Parathyroid adenoma (tissue), 2 donors: Measurements from ENCODE around the gene DAPK1.

Experiments
- H2AFZ ChIP-seq: fragments of 300-600 bp; sonication (generic); one replicate; pipeline ENCODE4 v1.7.0; 2017; ENCODE audit warnings: antibody characterized with exemption, mild to moderate bottlenecking
- H3K27ac ChIP-seq: fragments of 300-600 bp; sonication (generic); one replicate; pipeline ENCODE4 v1.7.0; 2017
- H3K27me3 ChIP-seq: fragments of 300-600 bp; sonication (generic); one replicate; pipeline ENCODE4 v1.7.0; 2017; ENCODE audit warnings: low read length; ENCODE audit not compliant: control insufficient read depth, insufficient read depth
- H3K36me3 ChIP-seq: fragments of 300-600 bp; sonication (generic); one replicate; pipeline ENCODE4 v1.7.0; 2017; ENCODE audit warnings: low read length; ENCODE audit not compliant: control insufficient read depth, insufficient read depth
- H3K4me1 ChIP-seq: fragments of 300-600 bp; sonication (generic); one replicate; pipeline ENCODE4 v1.7.0; 2017; ENCODE audit warnings: control low read depth
- H3K4me2 ChIP-seq: fragments of 300-600 bp; sonication (generic); one replicate; pipeline ENCODE4 v1.7.0; 2017; ENCODE audit warnings: low read length
- H3K4me3 ChIP-seq: fragments of 300-600 bp; sonication (generic); one replicate; pipeline ENCODE4 v1.7.0; 2017; ENCODE audit warnings: low read depth, low read length
- H3K79me2 ChIP-seq: fragments of 300-600 bp; sonication (generic); one replicate; pipeline ENCODE4 v1.7.0; 2017; ENCODE audit warnings: control low read depth
- H3K9ac ChIP-seq: fragments of 300-600 bp; sonication (generic); one replicate; pipeline ENCODE4 v1.7.0; 2017; ENCODE audit warnings: mild to moderate bottlenecking
- H3K9me3 ChIP-seq: fragments of 300-600 bp; sonication (generic); one replicate; pipeline ENCODE4 v1.7.0; 2017; ENCODE audit warnings: low read length; ENCODE audit not compliant: control insufficient read depth
- CTCF ChIP-seq: fragments of 300-600 bp; sonication (generic); IDR thresholded peaks from one replicate; pipeline ENCODE4 v1.7.0; 2017; ENCODE audit warnings: antibody characterized with exemption, mild to moderate bottlenecking
- donor health status: primary hyperparathyroidism.

The DAPK1 gene

DNA sequence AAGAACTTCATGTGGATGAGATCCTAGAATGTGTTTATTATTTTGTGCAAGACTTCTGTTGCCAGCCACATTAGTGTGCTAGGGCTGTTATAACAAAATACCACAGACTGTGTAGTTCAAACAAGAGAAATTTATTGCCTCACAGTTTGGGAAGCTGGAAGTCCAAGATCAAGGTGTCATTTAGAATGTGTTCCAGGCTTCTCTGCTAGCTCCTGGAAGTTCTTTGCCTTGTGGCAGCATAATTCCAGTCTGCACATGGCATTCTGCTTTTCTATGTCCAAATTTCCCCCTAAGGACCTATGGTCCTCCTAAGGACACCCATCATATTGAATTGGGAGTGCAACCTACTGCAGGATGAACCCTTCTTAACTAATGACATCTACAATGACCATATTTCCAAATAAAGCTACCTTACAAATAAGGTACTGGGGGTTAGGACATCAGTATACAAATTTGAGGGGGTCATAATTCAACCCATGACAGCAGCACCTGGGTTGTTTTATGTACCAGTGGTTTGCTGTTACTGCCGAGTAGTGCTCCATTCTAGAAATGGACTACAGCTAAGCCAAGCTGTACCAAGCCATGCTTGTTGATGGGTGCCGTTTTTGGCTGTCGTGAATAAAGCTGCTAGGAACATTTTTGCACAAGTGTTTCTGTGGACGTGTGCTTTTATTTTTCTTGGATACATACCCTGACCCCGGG, 52.7 kb downstream of the DAPK1 start:
- Histone ChIP-seq H3K36me3 (no peaks in the 10 kb centered on the region), H3K9ac (no peak overlapping the region), H3K4me3 (no peak overlapping the region), H2AFZ (no peak overlapping the region), H3K4me2 (no peak overlapping the region), H3K9me3 (no peaks in the 10 kb centered on the region), H3K79me2 (no peaks in the 10 kb centered on the region), H3K27me3 (no peaks in the 10 kb centered on the region), H3K27ac (no peak overlapping the region), H3K4me1 (peaks cover 9% of the 10 kb centered on the region)
- no peak for TF ChIP-seq CTCF

GRCh38 chr9:87551772-87552217, 54.1 kb downstream of the DAPK1 start:
- peak overlapping the region; percentile 19 for H3K27ac ChIP-seq
- no peaks in the 10 kb centered on the region for H3K9me3 ChIP-seq
- peaks cover 9% of the 10 kb centered on the region for H3K4me1 ChIP-seq
- no peaks in the 10 kb centered on the region for H3K36me3 ChIP-seq
- H2AFZ ChIP-seq = peak overlapping the region; percentile 53
- H3K27me3 ChIP-seq = no peaks in the 10 kb centered on the region
- no peak overlapping the region for H3K4me3 ChIP-seq
- H3K9ac ChIP-seq = no peak overlapping the region
- no peaks in the 10 kb centered on the region for H3K79me2 ChIP-seq
- H3K4me2 ChIP-seq = no peak overlapping the region
- no peak for TF ChIP-seq CTCF

DNA sequence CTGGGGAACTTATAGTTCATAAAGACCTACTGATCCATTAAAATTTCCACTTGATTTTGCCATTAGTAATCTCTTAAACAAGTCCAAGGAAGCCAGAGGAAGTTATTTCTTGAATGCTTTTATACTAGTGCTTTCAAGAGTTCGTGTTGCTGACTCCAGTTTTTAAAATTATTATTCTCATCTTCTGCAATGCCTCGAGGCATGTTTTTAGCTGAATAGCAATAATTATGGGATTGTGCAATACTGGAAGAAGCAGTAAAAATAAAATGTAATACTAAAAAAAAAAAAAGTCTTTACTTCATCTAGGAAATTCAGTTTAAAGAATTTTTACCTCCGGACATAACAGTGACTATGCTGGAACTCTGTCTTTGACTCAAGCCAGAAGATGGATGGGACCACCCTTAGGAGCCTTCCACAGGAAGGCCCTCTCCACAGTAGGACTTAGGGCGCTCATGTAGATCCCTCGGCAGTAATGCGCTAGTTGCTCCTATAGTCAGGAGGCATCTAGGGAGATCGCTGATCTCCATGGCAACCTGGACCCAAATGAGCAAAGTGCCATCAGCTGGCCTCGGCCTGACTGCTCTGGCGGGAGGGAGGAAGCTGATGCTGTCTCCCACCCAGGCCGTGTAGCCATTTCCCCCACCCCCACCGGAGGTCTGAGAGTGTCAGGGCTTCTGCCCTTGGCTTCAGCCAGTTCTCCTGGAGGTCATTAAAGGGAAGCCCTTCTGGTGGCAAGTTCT, 56.7 kb downstream of the DAPK1 start:
- Histone ChIP-seq H3K9me3 (no peaks in the 10 kb centered on the region), H3K27me3 (no peaks in the 10 kb centered on the region), H3K4me1 (peaks cover 9% of the 10 kb centered on the region), H3K9ac (no peak overlapping the region), H3K4me2 (no peak overlapping the region), H2AFZ (no peak overlapping the region), H3K27ac (peak overlapping the region; percentile 36), H3K79me2 (no peaks in the 10 kb centered on the region), H3K4me3 (no peak overlapping the region), H3K36me3 (no peaks in the 10 kb centered on the region)
- no peak for TF ChIP-seq CTCF

GRCh38 chr9:87554976-87555375, 57.3 kb downstream of the DAPK1 start:
- Histone ChIP-seq H3K4me1 (peaks cover 9% of the 10 kb centered on the region), H3K27me3 (no peaks in the 10 kb centered on the region), H3K9me3 (no peaks in the 10 kb centered on the region), H3K27ac (no peak overlapping the region), H3K36me3 (no peaks in the 10 kb centered on the region), H3K79me2 (no peaks in the 10 kb centered on the region), H3K4me2 (no peak overlapping the region), H2AFZ (no peak overlapping the region), H3K9ac (no peak overlapping the region), H3K4me3 (no peak overlapping the region)
- no peak for TF ChIP-seq CTCF
